Measurements from ENCODE around the gene DDA1. TPM values are rescaled to one million over a fixed set of nuclear protein-coding genes. Genes with fewer than 3 reads are reported as not detected.
A peak's percentile ranks its signal among the peaks of the same experiment; 100 is the strongest.

The DDA1 gene
- total and polyA plus RNA-seq, 2 of the 13 experiments (the other 11 are each of a cell fraction or from before 2014, with no cell fraction given), result 24.5 to 26.0 TPM

- TF ChIP-seq AKNA (CRISPR knock-in tag; IDR thresholded peaks at IDR 0.05; ENCODE audit: borderline replicate concordance) (0 out of 2 replicates have a peak, but pooled peaks have one; percentile 31), ZNF614 (CRISPR knock-in tag; IDR thresholded peaks at IDR 0.05; ENCODE audit: borderline replicate concordance) (0 out of 2 replicates have a peak, but pooled peaks have one; percentile 15), ZNF572 (CRISPR knock-in tag; IDR thresholded peaks at IDR 0.05) (0 out of 2 replicates have a peak, but pooled peaks have one; percentile 35), NFIB (CRISPR knock-in tag; IDR thresholded peaks at IDR 0.05; ENCODE audit: borderline replicate concordance) (peak; percentile 51; the same call in 1 of the 2 replicates), ZNF292 (CRISPR knock-in tag; IDR thresholded peaks at IDR 0.05; ENCODE audit: borderline replicate concordance, low read depth) (0 out of 2 replicates have a peak, but pooled peaks have one; percentile 11), RXRA (CRISPR knock-in tag; IDR thresholded peaks at IDR 0.05) (peak; percentile 11; the same call in 1 of the 2 replicates), ZNF589 (CRISPR knock-in tag; conservative IDR thresholded peaks at IDR 0.05) (peak; percentile 22; the same call in 1 of the 2 replicates), ZNF740 (CRISPR knock-in tag; IDR thresholded peaks at IDR 0.05) (peak; percentile 74; the same call in 1 of the 2 replicates), KDM5B (CRISPR knock-in tag; IDR thresholded peaks at IDR 0.05; ENCODE audit: borderline replicate concordance) (0 out of 2 replicates have a peak, but pooled peaks have one; percentile 43), ZNF337 (CRISPR knock-in tag; IDR thresholded peaks at IDR 0.05; ENCODE audit: borderline replicate concordance, low read depth) (0 out of 2 replicates have a peak, but pooled peaks have one; percentile 10), ZNF546 (CRISPR knock-in tag; conservative IDR thresholded peaks at IDR 0.05) (no peak), MIER2 (CRISPR knock-in tag; IDR thresholded peaks at IDR 0.05) (no peak)
- TF ChIP-seq, protein P1, sequence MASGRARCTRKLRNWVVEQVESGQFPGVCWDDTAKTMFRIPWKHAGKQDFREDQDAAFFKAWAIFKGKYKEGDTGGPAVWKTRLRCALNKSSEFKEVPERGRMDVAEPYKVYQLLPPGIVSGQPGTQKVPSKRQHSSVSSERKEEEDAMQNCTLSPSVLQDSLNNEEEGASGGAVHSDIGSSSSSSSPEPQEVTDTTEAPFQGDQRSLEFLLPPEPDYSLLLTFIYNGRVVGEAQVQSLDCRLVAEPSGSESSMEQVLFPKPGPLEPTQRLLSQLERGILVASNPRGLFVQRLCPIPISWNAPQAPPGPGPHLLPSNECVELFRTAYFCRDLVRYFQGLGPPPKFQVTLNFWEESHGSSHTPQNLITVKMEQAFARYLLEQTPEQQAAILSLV (CRISPR knock-in tag; IDR thresholded peaks at IDR 0.05; ENCODE audit: borderline replicate concordance), result no peak
- TF ChIP-seq, protein P2, sequence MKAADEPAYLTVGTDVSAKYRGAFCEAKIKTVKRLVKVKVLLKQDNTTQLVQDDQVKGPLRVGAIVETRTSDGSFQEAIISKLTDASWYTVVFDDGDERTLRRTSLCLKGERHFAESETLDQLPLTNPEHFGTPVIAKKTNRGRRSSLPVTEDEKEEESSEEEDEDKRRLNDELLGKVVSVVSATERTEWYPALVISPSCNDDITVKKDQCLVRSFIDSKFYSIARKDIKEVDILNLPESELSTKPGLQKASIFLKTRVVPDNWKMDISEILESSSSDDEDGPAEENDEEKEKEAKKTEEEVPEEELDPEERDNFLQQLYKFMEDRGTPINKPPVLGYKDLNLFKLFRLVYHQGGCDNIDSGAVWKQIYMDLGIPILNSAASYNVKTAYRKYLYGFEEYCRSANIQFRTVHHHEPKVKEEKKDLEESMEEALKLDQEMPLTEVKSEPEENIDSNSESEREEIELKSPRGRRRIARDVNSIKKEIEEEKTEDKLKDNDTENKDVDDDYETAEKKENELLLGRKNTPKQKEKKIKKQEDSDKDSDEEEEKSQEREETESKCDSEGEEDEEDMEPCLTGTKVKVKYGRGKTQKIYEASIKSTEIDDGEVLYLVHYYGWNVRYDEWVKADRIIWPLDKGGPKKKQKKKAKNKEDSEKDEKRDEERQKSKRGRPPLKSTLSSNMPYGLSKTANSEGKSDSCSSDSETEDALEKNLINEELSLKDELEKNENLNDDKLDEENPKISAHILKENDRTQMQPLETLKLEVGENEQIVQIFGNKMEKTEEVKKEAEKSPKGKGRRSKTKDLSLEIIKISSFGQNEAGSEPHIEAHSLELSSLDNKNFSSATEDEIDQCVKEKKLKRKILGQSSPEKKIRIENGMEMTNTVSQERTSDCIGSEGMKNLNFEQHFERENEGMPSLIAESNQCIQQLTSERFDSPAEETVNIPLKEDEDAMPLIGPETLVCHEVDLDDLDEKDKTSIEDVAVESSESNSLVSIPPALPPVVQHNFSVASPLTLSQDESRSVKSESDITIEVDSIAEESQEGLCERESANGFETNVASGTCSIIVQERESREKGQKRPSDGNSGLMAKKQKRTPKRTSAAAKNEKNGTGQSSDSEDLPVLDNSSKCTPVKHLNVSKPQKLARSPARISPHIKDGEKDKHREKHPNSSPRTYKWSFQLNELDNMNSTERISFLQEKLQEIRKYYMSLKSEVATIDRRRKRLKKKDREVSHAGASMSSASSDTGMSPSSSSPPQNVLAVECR (CRISPR knock-in tag; IDR thresholded peaks at IDR 0.05; ENCODE audit: borderline replicate concordance), result peak; percentile 60; the same call in 1 of the 2 replicates
Observed at GRCh38 chr19:17337675-17338432, 28.5 kb downstream of the DDA1 start (continued).
